Measurements from ENCODE around the gene NME1.

Gene NME1

GRCh38 chr17:51189162-51189561, 35.8 kb downstream of the NME1 start:
- no peak for DNase-seq (ENCODE audit: low read depth in 3 of 3)

GRCh38 chr17:51189628-51190027, 36.3 kb downstream of the NME1 start:
- DNase-seq (ENCODE audit: low read depth in 3 of 3) = no peak

- no peak for DNase-seq (ENCODE audit: low read depth in 3 of 3)
These were observed 38.5 kb downstream of the NME1 start for GRCh38 chr17:51191895-51192294.

GRCh38 chr17:51197754-51198153, 44.4 kb downstream of the NME1 start:
- DNase-seq (ENCODE audit: low read depth in 3 of 3) = no peak

- no peak for DNase-seq (ENCODE audit: low read depth in 3 of 3)
These were observed 46.9 kb downstream of the NME1 start for GRCh38 chr17:51200295-51200694.

- no peak for DNase-seq (ENCODE audit: low read depth in 3 of 3)
These were observed 47.5 kb downstream of the NME1 start for GRCh38 chr17:51200846-51201245.

- no peak for DNase-seq (ENCODE audit: low read depth in 3 of 3)
These were observed 50.5 kb downstream of the NME1 start for GRCh38 chr17:51203838-51204237.
